A549 (cell line): ENCODE results near the gene NELFB. TPM values are rescaled to one million over a fixed set of nuclear protein-coding genes. Genes with fewer than 3 reads are reported as not detected.

Source experiments
- ATAC-seq, 2 experiments: fragments of 200-7000 bp in 1 of 2; fragments of >200 bp in 1 of 2; cut with Nextera tagmentation in 1 of 2; cut with Tn5 transposase in 1 of 2; 3 replicates each; pipeline versions ENCODE4 v1.8.0 to v1.9.1; 2018 to 2020; ENCODE audit warnings: mild to moderate bottlenecking in 1 of 2, moderate library complexity in 1 of 2
- CTCF ChIA-PET: fragments of 300-600 bp; sonication (Branson Sonifier 250); formaldehyde crosslinking; extraction: SDS; loops from one replicate; lab custom pipeline; 2021; ENCODE audit warnings: antibody characterized with exemption, inconsistent platforms; lab: Yijun Ruan, JAX
- POLR2A ChIA-PET: fragments of 350-600 bp; formaldehyde crosslinking; extraction: SDS; loops from one replicate; lab custom pipeline; 2021; ENCODE audit warnings: antibody characterized with exemption, inconsistent platforms; lab: Yijun Ruan, JAX
- DNase-seq, 2 experiments: peaks; one replicate each; pipeline versions ENCODE4 v3.0.0 to v3.0.0-alpha.2; 2011 to 2016; ENCODE audit warnings: low read depth in 1 of 2, low spot score in 1 of 2
- FAIRE-seq: peaks from 2 replicates; lab custom pipeline; 2011; peaks lifted over from hg19 to GRCh38; lab: Jason Lieb, UNC
- H3K27ac ChIP-seq, 2 experiments: fragments of >200 bp; sonication (Bioruptor Twin); formaldehyde crosslinking; 3 replicates each; pipeline ENCODE4 v1.5.1; 2016 to 2017
- H3K4me1 ChIP-seq: fragments of >200 bp; sonication (Bioruptor Twin); formaldehyde crosslinking; 3 replicates; pipeline ENCODE4 v1.6.1; 2016
- H3K4me2 ChIP-seq: fragments of >200 bp; sonication (Bioruptor Twin); formaldehyde crosslinking; 3 replicates; pipeline ENCODE4 v1.6.1; 2016
- H3K4me3 ChIP-seq: fragments of >200 bp; sonication (Bioruptor Twin); formaldehyde crosslinking; 3 replicates; pipeline ENCODE4 v1.5.1; 2016
- H3K9me3 ChIP-seq: fragments of >200 bp; sonication (Bioruptor Twin); formaldehyde crosslinking; 3 replicates; pipeline ENCODE4 v1.6.1; 2016
- CEBPB ChIP-seq, 2 experiments: fragments of >200 bp in 1 of 2; sonication (Bioruptor Twin) in 1 of 2; formaldehyde crosslinking in 1 of 2; IDR thresholded peaks; 2 replicates each; pipeline ENCODE4 v1.6.1; 2012 to 2016
- CHD2 ChIP-seq: fragments of 150-350 bp; IDR thresholded peaks from 2 replicates; pipeline ENCODE4 v1.6.1; 2014; ENCODE audit warnings: low read length; ENCODE audit not compliant: partially characterized antibody
- EHMT2 ChIP-seq: fragments of 200-600 bp; sonication (generic); IDR thresholded peaks from 2 replicates; pipeline ENCODE4 v1.6.1; 2016; ENCODE audit warnings: antibody characterized with exemption, low read depth, mild to moderate bottlenecking, moderate library complexity
- HDAC2 ChIP-seq: fragments of 200-600 bp; sonication (generic); IDR thresholded peaks from 2 replicates; pipeline ENCODE4 v1.6.1; 2016
- HOXA7 ChIP-seq: fragments of 250-450 bp; sonication (Bioruptor Pico); IDR thresholded peaks from 2 replicates; pipeline ENCODE4 v1.5.0; 2020; ENCODE audit warnings: mild to moderate bottlenecking, moderate library complexity
- HOXB5 ChIP-seq: fragments of 250-450 bp; sonication (Bioruptor Pico); IDR thresholded peaks from 2 replicates; pipeline ENCODE4 v1.5.0; 2020; ENCODE audit warnings: mild to moderate bottlenecking, moderate library complexity
- JUN ChIP-seq, 2 experiments: fragments of >200 bp; sonication (Bioruptor Twin); formaldehyde crosslinking; IDR thresholded peaks; 2 replicates in 1 of 2; 3 replicates in 1 of 2; pipeline ENCODE4 v1.6.1; 2016 to 2017
- JUNB ChIP-seq: fragments of >200 bp; sonication (Bioruptor Twin); formaldehyde crosslinking; IDR thresholded peaks from 2 replicates; pipeline ENCODE4 v1.6.1; 2016
- KDM5A ChIP-seq: fragments of 200-600 bp; sonication (generic); IDR thresholded peaks from 2 replicates; pipeline ENCODE4 v1.6.1; 2016; ENCODE audit warnings: antibody characterized with exemption, mild to moderate bottlenecking
- POLR2A ChIP-seq: IDR thresholded peaks from 2 replicates; pipeline ENCODE4 v1.6.1; 2012; ENCODE audit warnings: mild to moderate bottlenecking, low read length
- POLR2AphosphoS2 ChIP-seq: conservative IDR thresholded peaks from 2 replicates; pipeline ENCODE4 v1.6.1; 2012; ENCODE audit warnings: low read length, improper control_type of control experiment, inconsistent platforms
- RARB ChIP-seq: fragments of 250-450 bp; sonication (Bioruptor Pico); IDR thresholded peaks from 2 replicates; pipeline ENCODE4 v1.8.0; 2021; ENCODE audit warnings: mild to moderate bottlenecking, moderate library complexity
- RCOR1 ChIP-seq: fragments of 150-350 bp; IDR thresholded peaks from 2 replicates; pipeline ENCODE4 v1.6.1; 2014; ENCODE audit warnings: antibody characterized with exemption, low read length, low read depth
- RFX5 ChIP-seq: fragments of 450-650 bp; IDR thresholded peaks from 2 replicates; pipeline ENCODE4 v1.7.1; 2014; ENCODE audit warnings: antibody characterized with exemption, mild to moderate bottlenecking, moderate library complexity
- RNF2 ChIP-seq: fragments of 200-600 bp; sonication (generic); IDR thresholded peaks from 2 replicates; pipeline ENCODE4 v1.6.1; 2016; ENCODE audit warnings: low read depth, mild to moderate bottlenecking, antibody characterized with exemption, moderate library complexity, borderline replicate concordance
- SMC3 ChIP-seq: fragments of >200 bp; sonication (Bioruptor Twin); formaldehyde crosslinking; IDR thresholded peaks from 3 replicates; pipeline ENCODE4 v1.6.1; 2018; ENCODE audit warnings: inconsistent platforms
- TFCP2L1 ChIP-seq: fragments of 250-450 bp; sonication (Bioruptor Pico); IDR thresholded peaks from 2 replicates; pipeline ENCODE4 v1.5.0; 2021; ENCODE audit warnings: mild to moderate bottlenecking
- TP53 ChIP-seq: fragments of 250-450 bp; sonication (Bioruptor Pico); IDR thresholded peaks from 2 replicates; pipeline ENCODE4 v1.5.0; 2021; ENCODE audit warnings: mild to moderate bottlenecking, moderate library complexity
- WGBS: methylation state at CpG from one replicate; pipeline ENCODE4 v1.1.6; 2017; ENCODE audit errors: missing lambda C conversion rate; 5-methylcytosine and 5-hydroxymethylcytosine counted together
- polyA plus RNA-seq, 4 experiments: library from polyadenylated mRNA; depleted of rRNA in 3 of 4; stranded (reverse); fragments of >200 nt; fragmentation: RNase III in 1 of 4; extraction: RNeasy Plus Mini Kit Qiagen cat#74134 plus additional on column Dnase treatment in 1 of 4; gene quantifications; 2 replicates in 3 of 4; 3 replicates in 1 of 4; pipeline ENCODE4 v1.2.3, GENCODE V29; 2011 to 2017
- TF ChIP-seq, protein P1 (sequence below): fragments of 250-450 bp; sonication (Bioruptor Pico); IDR thresholded peaks from 2 replicates; pipeline ENCODE4 v1.5.0; 2021; ENCODE audit warnings: mild to moderate bottlenecking, moderate library complexity, borderline replicate concordance
- TF ChIP-seq, protein P2 (sequence below): fragments of >200 bp; sonication (Bioruptor Twin); formaldehyde crosslinking; IDR thresholded peaks from 2 replicates; pipeline ENCODE4 v1.6.1; 2016
- TF ChIP-seq, protein P3 (sequence below): fragments of >200 bp; sonication (Bioruptor Twin); formaldehyde crosslinking; IDR thresholded peaks from 3 replicates; pipeline ENCODE4 v1.5.1; 2016
- TF ChIP-seq, protein P4 (sequence below): IDR thresholded peaks from 2 replicates; pipeline ENCODE4 v1.6.1; 2012
- TF ChIP-seq, protein P5 (sequence below): fragments of >200 bp; sonication (Bioruptor Twin); formaldehyde crosslinking; IDR thresholded peaks from 3 replicates; pipeline ENCODE4 v1.6.1; 2016
- TF ChIP-seq, protein P6 (sequence below): fragments of 200-600 bp; sonication (generic); IDR thresholded peaks from 2 replicates; pipeline ENCODE4 v1.6.1; 2016; ENCODE audit warnings: antibody characterized with exemption, mild to moderate bottlenecking, moderate library complexity

NELFB gene
- polyA plus RNA-seq, 2 of the 4 experiments (the other 2 are of a cell fraction) = 31.8 to 45.3 TPM

DNA sequence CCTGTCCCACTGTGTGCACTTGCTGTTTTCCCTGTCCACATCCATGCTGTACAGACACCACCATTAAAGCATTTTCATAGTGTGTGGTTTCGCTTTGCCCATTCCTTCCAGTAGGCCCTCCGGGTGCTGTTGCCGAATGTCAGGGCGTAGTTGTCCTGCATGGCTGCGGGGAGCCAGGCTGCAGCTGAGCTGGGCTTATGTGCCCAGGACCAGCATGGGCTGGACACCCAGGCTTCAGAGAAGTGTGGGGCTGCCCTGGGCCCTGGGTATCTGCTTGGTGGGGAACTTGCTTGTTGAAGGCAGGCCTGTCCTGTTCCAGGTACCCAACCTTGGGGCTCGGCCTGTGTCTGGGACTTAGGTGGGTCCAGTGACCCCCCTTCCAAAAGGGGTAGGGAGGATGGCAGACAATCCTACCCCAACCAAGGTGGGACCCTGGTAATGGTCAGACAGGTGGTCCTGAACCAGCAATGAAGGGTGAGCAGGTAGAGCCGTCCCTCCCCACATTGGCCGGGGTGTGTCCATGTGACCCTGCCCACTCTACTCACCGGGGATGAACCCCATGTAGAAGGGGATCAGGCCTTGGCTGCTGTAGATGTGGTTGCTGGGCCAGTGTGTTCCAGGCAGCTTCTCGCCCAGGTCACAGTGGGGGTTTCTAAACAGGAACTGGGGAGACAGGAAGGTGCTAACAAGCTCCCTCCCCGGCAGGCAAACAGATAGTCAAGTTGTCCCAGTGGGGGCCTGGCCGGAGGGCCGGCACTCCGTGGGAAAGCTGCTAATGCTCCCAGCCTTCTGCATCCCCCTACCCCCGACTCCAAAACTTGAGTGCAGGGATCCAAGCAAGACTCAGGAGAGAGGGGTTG lies 11.3 kb upstream of the NELFB start:
- WGBS = 77% methylated on average over 14 of the region's 15 CpGs
- no peak for FAIRE-seq
- Histone ChIP-seq H3K27ac (no peak overlapping the region), H3K4me2 (peak overlapping the region; percentile 98; the same call in 2 of the 3 replicates), H3K4me1 (peaks cover 26% of the 10 kb centered on the region), H3K4me3 (0 out of 3 replicates have a peak overlapping the region, but pooled peaks have one; percentile 8)
- ATAC-seq = no peak
- no peak for TF ChIP-seq RFX5
- no peak for TF ChIP-seq CEBPB (IDR thresholded peaks at IDR 0.05)
- TF ChIP-seq JUN (IDR thresholded peaks at IDR 0.05) = peak in 1 of 2 experiments; percentile 89; a peak in 4 of 5 replicates
- peak; percentile 94 for TF ChIP-seq HOXA7 (CRISPR knock-in tag)
- no peak for TF ChIP-seq SMC3
- TF ChIP-seq, protein P1, sequence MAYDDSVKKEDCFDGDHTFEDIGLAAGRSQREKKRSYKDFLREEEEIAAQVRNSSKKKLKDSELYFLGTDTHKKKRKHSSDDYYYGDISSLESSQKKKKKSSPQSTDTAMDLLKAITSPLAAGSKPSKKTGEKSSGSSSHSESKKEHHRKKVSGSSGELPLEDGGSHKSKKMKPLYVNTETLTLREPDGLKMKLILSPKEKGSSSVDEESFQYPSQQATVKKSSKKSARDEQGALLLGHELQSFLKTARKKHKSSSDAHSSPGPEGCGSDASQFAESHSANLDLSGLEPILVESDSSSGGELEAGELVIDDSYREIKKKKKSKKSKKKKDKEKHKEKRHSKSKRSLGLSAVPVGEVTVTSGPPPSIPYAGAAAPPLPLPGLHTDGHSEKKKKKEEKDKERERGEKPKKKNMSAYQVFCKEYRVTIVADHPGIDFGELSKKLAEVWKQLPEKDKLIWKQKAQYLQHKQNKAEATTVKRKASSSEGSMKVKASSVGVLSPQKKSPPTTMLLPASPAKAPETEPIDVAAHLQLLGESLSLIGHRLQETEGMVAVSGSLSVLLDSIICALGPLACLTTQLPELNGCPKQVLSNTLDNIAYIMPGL (CRISPR knock-in tag) = no peak
- no peak for TF ChIP-seq RCOR1
- no peak for TF ChIP-seq RNF2
- TF ChIP-seq TFCP2L1 (CRISPR knock-in tag) = peak; percentile 81; the same call in 1 of the 2 replicates
- TF ChIP-seq KDM5A = no peak
- TF ChIP-seq POLR2AphosphoS2 = peak; percentile 98
- peak; percentile 70 for TF ChIP-seq TP53 (CRISPR knock-in tag)
- TF ChIP-seq, protein P2, sequence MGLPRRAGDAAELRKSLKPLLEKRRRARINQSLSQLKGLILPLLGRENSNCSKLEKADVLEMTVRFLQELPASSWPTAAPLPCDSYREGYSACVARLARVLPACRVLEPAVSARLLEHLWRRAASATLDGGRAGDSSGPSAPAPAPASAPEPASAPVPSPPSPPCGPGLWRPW = no peak
- TF ChIP-seq RARB = no peak; the same call in 1 of the 2 replicates
- TF ChIP-seq POLR2A = peak; percentile 40
- no peak for TF ChIP-seq HOXB5 (CRISPR knock-in tag)
- TF ChIP-seq, protein P3, sequence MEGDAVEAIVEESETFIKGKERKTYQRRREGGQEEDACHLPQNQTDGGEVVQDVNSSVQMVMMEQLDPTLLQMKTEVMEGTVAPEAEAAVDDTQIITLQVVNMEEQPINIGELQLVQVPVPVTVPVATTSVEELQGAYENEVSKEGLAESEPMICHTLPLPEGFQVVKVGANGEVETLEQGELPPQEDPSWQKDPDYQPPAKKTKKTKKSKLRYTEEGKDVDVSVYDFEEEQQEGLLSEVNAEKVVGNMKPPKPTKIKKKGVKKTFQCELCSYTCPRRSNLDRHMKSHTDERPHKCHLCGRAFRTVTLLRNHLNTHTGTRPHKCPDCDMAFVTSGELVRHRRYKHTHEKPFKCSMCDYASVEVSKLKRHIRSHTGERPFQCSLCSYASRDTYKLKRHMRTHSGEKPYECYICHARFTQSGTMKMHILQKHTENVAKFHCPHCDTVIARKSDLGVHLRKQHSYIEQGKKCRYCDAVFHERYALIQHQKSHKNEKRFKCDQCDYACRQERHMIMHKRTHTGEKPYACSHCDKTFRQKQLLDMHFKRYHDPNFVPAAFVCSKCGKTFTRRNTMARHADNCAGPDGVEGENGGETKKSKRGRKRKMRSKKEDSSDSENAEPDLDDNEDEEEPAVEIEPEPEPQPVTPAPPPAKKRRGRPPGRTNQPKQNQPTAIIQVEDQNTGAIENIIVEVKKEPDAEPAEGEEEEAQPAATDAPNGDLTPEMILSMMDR = no peak
- TF ChIP-seq, protein P4, sequence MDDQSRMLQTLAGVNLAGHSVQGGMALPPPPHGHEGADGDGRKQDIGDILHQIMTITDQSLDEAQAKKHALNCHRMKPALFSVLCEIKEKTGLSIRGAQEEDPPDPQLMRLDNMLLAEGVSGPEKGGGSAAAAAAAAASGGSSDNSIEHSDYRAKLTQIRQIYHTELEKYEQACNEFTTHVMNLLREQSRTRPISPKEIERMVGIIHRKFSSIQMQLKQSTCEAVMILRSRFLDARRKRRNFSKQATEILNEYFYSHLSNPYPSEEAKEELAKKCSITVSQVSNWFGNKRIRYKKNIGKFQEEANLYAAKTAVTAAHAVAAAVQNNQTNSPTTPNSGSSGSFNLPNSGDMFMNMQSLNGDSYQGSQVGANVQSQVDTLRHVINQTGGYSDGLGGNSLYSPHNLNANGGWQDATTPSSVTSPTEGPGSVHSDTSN = peak; percentile 82
- TF ChIP-seq EHMT2 = no peak
- TF ChIP-seq HDAC2 = no peak
- no peak for TF ChIP-seq JUNB
- TF ChIP-seq, protein P5, sequence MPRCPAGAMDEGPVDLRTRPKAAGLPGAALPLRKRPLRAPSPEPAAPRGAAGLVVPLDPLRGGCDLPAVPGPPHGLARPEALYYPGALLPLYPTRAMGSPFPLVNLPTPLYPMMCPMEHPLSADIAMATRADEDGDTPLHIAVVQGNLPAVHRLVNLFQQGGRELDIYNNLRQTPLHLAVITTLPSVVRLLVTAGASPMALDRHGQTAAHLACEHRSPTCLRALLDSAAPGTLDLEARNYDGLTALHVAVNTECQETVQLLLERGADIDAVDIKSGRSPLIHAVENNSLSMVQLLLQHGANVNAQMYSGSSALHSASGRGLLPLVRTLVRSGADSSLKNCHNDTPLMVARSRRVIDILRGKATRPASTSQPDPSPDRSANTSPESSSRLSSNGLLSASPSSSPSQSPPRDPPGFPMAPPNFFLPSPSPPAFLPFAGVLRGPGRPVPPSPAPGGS = no peak; the same call in 2 of the 3 replicates
- TF ChIP-seq, protein P6, sequence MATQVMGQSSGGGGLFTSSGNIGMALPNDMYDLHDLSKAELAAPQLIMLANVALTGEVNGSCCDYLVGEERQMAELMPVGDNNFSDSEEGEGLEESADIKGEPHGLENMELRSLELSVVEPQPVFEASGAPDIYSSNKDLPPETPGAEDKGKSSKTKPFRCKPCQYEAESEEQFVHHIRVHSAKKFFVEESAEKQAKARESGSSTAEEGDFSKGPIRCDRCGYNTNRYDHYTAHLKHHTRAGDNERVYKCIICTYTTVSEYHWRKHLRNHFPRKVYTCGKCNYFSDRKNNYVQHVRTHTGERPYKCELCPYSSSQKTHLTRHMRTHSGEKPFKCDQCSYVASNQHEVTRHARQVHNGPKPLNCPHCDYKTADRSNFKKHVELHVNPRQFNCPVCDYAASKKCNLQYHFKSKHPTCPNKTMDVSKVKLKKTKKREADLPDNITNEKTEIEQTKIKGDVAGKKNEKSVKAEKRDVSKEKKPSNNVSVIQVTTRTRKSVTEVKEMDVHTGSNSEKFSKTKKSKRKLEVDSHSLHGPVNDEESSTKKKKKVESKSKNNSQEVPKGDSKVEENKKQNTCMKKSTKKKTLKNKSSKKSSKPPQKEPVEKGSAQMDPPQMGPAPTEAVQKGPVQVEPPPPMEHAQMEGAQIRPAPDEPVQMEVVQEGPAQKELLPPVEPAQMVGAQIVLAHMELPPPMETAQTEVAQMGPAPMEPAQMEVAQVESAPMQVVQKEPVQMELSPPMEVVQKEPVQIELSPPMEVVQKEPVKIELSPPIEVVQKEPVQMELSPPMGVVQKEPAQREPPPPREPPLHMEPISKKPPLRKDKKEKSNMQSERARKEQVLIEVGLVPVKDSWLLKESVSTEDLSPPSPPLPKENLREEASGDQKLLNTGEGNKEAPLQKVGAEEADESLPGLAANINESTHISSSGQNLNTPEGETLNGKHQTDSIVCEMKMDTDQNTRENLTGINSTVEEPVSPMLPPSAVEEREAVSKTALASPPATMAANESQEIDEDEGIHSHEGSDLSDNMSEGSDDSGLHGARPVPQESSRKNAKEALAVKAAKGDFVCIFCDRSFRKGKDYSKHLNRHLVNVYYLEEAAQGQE = no peak
- no peak for TF ChIP-seq CHD2
- TF ChIP-seq, all 56 proteins: peak for 7
- ChIA-PET POLR2A (interaction anchor here (1.1 kb wide), 1 partner anchor 9 kb away, joined by 3 read pairs; no protein-coding TSS in a partner anchor), CTCF (interaction anchor here (1.3 to 13.1 kb wide), 3 partner anchors 7 to 176 kb away, joined by 3 to 236 read pairs (median 5); partner anchors contain the start of gene NELFB)
- H3K9me3 ChIP-seq = no peaks in the 10 kb centered on the region
- DNase-seq = no peak
